H1 (cell line): ENCODE data around the gene RNF166. TPM values are rescaled to one million over a fixed set of nuclear protein-coding genes. Genes with fewer than 3 reads are reported as not detected.

Experiments
- TCF12 ChIP-seq: IDR thresholded peaks from 2 replicates; pipeline ENCODE4 v1.6.1; 2011; ENCODE audit warnings: low read depth, mild to moderate bottlenecking, low read length
- polyA plus RNA-seq, 7 experiments: library from polyadenylated mRNA; depleted of rRNA in 3 of 7; stranded (reverse) in 5 of 7; unstranded in 2 of 7; fragments of >200 nt in 5 of 7; fragments of 200-250 nt in 2 of 7; gene quantifications; 1 replicate in 5 of 7; 2 replicates in 1 of 7; 4 replicates in 1 of 7; pipeline versions ENCODE4 v1.2.1 to v1.2.3, GENCODE V29; 2011 to 2013; ENCODE audit warnings: missing spikeins in 2 of 7, mixed read lengths in 2 of 7
- total RNA-seq: library from RNA; stranded (reverse); fragmentation: NEBNext Ultra II Directional; extraction: Animal tissue kit (Norgen Biotek cat#: 25700); gene quantifications from 2 replicates; pipeline ENCODE4 v1.2.1, GENCODE V29; 2021
- TF ChIP-seq, protein P1 (sequence below): IDR thresholded peaks from 2 replicates; pipeline ENCODE4 v1.6.1; 2012; ENCODE audit warnings: inconsistent platforms

Gene RNF166
- total and polyA plus RNA-seq, 2 of the 8 experiments (the other 6 are each of a cell fraction or from before 2014, with no cell fraction given): 29.8 to 31.2 TPM

DNA sequence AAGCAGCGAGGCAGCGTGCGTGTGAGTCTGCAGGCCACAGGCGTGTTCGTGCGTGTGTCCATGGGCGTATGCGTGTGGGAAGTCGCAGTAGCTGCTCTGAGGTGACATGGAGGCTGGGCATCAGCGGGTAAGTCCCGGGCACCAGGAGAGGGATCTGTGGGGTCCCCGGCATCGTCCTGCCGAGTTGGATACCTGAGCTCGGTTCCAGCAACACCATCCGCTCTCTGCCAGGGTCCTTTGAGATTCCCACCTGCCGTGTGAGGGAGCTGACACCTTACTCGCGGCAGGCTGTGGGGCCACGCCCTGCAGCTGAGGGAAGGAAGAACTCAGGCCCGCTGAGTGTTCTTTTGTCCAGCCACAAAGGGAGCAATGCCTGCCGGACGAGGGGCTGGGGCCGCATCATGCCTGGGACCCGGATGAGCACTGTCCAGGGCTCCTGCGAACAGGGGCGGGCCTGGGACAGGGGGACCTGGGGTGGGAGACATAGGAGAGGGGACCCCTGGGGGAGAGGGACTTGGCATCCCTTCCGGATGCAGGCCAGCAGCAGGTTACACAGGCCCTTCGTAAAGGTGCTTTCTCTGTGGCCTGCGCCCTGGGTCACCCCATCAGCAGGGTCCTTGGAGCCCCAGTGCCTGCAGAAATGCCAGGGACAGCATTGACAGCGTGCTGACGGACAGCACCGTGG is 14.9 kb downstream of the RNF166 start (continued):
- TF ChIP-seq, protein P1, sequence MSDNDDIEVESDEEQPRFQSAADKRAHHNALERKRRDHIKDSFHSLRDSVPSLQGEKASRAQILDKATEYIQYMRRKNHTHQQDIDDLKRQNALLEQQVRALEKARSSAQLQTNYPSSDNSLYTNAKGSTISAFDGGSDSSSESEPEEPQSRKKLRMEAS: no peak
- no peak for TF ChIP-seq TCF12
